ENCODE measurements around the gene SLC6A11. TPM values are rescaled to one million over a fixed set of nuclear protein-coding genes. Genes with fewer than 3 reads are reported as not detected.

SLC6A11 gene
- total RNA-seq, 1 donor from 2014 or later = not detected

DNA sequence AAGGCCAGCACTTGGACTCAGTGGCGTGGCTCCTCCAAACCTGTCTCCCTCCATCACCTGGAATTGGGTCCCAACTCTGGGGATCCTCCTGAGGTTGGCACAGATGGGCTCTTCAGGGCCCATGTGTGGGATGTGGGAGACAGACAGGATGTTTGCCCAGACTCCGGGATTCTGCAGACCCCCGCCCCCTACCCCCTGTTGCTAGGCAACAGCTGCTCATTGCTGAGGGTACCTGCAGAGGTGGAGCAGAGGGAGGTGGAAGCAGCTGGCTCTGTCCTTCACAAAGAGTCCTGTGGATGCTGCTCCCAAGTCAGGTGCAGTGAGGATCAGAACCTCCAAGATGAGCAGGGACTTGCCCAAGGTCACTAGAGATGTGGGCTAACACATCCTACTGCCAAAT, 136.5 kb downstream of the SLC6A11 start:
- TF ChIP-seq CTCF (conservative IDR thresholded peaks at IDR 0.05; ENCODE audit: low read depth, low read length) = no peak
- no peak for DNase-seq (ENCODE audit: low read depth)

GRCh38 chr3:10954740-10955139, 138.7 kb downstream of the SLC6A11 start:
- no peak overlapping the region for H3K4me3 ChIP-seq (ENCODE audit: low read depth, low read length)
- DNase-seq (ENCODE audit: low read depth) = no peak
- no peak for TF ChIP-seq CTCF (conservative IDR thresholded peaks at IDR 0.05; ENCODE audit: low read depth, low read length)

More for the DNA sequence above, 136.5 kb downstream of the SLC6A11 start:
- no peak overlapping the region for H3K4me3 ChIP-seq (ENCODE audit: low read depth, low read length)

GRCh38 chr3:10955711-10956453, 139.9 kb downstream of the SLC6A11 start:
- DNase-seq (ENCODE audit: low read depth) = no peak
- TF ChIP-seq CTCF (conservative IDR thresholded peaks at IDR 0.05; ENCODE audit: low read depth, low read length) = no peak
- H3K4me3 ChIP-seq (ENCODE audit: low read depth, low read length) = no peak overlapping the region

- H3K4me3 ChIP-seq (ENCODE audit: low read depth, low read length) = no peak overlapping the region
- TF ChIP-seq CTCF (conservative IDR thresholded peaks at IDR 0.05; ENCODE audit: low read depth, low read length) = no peak
- DNase-seq (ENCODE audit: low read depth) = no peak
These were observed 140.5 kb downstream of the SLC6A11 start for GRCh38 chr3:10956531-10956930.

DNA sequence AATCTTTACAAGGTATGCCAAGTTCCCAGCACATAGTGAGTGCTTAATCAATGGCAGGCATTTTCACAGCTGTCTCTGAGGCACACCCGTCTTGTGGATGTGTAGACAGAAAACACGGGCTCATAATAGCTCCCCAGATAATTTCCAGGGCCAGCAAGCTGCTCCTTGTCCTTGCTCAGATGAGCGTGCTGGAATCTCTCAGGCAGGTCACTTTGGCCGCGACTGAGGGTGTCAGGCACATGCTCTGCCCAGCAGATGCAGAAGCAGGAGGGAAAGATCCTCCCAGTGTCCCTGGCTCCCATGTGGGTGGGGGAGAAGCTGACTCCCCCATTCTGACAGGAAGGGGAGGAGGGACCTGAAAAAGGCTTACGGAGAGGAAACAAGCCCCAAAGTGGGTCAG, 141.0 kb downstream of the SLC6A11 start:
- H3K4me3 ChIP-seq (ENCODE audit: low read depth, low read length) = no peak overlapping the region
- DNase-seq (ENCODE audit: low read depth) = no peak
- TF ChIP-seq CTCF (conservative IDR thresholded peaks at IDR 0.05; ENCODE audit: low read depth, low read length) = no peak

GRCh38 chr3:10957976-10958749, 142.1 kb downstream of the SLC6A11 start:
- H3K4me3 ChIP-seq (ENCODE audit: low read depth, low read length) = no peak overlapping the region
- no peak for DNase-seq (ENCODE audit: low read depth)
- TF ChIP-seq CTCF (conservative IDR thresholded peaks at IDR 0.05; ENCODE audit: low read depth, low read length) = no peak

Measured in epithelial cell of proximal tubule (primary cell).